HG03521 (cell line): ENCODE measurements around the gene AIRE.

ENCODE experiments used
- ATAC-seq: cut with Tn5 transposase; IDR thresholded peaks from one replicate; pipeline ENCODE4 v1.9.1; 2021; ENCODE audit warnings: mild to moderate bottlenecking, moderate library complexity; ENCODE audit not compliant: unreplicated experiment

Gene AIRE

DNA sequence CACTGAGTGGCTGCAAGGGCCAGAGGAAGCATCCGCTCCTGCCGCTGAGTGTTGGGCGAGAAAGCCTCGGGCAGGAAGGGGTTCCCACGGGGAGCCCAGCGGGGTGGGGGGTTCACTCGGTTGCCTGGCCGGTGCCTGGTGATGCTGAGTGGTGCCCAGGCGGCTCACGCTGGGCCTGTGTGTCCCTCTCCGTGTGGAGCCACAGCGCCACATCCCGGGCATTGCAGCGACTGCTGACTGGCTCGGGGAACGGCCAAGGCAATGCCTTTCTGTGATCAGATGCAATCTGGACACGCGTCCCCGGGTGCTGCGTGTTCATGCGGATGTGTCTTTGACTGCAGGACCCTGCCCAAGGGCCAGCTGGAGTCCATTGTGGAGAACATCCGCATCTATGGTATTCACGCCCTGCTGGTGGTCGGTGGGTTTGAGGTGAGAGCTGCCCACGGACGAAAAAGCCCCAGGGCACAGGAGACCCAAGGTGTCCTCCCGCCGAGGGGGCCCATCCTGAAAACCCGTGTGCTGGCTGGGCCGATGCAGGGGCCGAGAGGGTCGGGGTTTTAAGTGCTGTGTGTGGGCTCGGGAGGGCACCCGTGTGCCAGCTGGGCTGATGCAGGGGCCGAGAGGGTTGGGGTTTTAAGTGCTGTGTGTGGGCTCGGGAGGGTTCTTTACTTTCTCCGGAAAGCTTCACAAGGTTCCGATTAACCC, 37.1 kb downstream of the AIRE start:
- no peak for ATAC-seq

DNA sequence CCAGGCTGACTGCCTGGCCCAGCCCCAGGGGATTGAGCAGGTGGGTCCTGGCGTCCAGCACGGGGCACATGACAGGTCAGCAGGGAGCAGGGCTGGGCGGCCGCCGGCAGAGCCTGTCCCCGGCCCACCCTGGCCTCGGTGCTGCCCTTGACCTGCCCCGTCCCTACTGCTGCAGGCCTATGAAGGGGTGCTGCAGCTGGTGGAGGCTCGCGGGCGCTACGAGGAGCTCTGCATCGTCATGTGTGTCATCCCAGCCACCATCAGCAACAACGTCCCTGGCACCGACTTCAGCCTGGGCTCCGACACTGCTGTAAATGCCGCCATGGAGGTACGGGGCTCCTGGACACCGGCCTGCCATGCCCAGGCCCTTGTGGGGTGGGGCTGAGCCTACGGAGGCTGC, 37.9 kb downstream of the AIRE start:
- ATAC-seq = no peak

DNA sequence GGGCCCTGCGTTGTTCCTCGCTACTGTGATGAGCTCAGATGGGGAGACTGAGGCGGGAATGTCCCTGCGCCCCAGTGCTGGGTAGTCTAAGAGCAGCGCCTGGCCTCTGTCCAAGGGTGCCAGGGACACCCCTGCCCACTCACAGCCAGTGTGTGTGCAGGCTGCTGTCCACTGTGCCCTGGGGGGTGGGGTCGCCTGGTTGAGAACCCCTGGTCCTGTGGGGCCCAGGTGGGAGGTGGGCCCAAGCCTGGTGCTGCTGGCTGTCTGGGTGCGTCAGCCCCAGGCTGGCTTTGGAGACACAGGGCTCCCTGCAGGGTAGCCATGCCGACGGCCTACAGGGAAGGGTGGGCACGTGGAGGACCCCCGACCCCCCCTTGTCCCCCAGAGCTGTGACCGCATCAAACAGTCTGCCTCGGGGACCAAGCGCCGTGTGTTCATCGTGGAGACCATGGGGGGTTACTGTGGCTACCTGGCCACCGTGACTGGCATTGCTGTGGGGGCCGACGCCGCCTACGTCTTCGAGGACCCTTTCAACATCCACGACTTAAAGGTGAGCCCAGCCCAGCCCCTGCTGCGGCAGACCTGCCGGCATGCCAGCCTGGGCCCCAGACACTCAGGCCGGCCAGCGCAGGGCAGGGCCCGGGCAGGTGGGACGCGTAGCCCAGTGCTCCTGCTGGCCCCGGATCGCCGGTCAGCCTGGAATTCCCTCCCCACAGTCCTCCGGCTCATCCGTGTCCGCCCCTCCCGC, 38.6 kb downstream of the AIRE start:
- ATAC-seq = no peak

DNA sequence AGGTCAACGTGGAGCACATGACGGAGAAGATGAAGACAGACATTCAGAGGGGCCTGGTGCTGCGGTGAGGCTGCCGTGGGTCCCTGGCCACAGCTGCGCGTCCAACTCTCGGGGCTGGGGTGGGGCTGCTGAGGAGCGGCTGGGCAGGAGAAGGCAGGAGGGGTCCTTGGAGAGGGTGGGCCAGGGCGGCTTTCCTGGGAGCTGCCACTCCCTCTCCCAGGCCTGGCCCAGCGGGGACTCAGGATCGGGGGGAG, 39.1 kb downstream of the AIRE start:
- ATAC-seq = no peak

DNA sequence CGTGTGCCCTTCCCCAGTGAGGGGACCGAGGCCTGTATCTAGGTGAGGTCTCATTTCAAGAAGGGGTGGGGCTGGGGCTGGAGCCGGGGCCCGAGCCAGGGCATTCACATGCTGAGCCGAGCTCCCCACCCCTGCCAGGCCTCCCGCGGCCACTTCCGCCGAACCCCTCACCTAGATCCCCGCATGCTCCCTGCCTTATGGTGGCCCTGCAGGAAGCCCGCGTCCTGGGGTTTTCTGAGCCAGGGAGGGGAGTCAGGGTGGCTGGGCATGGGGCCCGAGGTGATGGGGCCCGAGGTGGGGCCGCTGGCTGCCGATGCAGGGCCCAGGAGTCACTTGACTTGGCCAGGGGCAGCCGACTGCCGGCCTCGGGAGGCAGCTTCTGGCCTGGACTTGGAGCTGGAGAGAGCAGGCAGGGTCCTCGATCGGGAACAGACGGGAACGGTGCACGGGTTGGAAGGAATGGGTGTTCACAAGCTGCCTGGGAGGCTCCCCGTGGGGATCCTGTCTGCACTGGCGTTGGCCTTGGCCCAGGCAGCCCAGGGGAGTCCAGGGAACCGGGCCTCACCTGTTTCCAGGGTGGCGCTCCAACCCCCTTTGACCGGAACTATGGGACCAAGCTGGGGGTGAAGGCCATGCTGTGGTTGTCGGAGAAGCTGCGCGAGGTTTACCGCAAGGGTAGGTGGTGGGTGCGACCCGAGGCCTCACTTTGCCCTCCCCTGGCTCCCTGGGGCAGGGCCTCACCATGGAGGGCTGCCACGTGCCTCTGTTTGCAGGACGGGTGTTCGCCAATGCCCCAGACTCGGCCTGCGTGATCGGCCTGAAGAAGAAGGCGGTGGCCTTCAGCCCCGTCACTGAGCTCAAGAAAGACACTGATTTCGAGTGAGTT, 40.0 kb downstream of the AIRE start:
- ATAC-seq = no peak

DNA sequence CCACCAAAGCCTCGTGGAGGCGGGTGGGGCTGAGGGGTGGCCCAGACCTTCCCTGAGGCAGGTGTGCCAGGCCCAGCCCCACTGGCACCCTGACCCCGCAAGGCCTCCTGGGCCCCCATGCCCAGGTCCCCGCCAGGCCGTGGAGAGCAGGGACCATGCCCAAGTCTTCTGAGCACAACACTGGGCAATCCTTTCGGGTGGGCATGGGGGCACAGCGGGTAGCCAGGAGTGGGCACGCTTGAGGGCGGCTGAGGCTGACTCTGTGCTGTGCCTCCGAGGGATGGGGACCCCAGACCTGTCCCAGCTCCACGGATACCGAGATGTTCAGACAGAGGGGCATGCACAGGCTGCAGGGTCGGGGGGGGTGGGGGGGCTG, 40.6 kb downstream of the AIRE start:
- no peak for ATAC-seq

DNA sequence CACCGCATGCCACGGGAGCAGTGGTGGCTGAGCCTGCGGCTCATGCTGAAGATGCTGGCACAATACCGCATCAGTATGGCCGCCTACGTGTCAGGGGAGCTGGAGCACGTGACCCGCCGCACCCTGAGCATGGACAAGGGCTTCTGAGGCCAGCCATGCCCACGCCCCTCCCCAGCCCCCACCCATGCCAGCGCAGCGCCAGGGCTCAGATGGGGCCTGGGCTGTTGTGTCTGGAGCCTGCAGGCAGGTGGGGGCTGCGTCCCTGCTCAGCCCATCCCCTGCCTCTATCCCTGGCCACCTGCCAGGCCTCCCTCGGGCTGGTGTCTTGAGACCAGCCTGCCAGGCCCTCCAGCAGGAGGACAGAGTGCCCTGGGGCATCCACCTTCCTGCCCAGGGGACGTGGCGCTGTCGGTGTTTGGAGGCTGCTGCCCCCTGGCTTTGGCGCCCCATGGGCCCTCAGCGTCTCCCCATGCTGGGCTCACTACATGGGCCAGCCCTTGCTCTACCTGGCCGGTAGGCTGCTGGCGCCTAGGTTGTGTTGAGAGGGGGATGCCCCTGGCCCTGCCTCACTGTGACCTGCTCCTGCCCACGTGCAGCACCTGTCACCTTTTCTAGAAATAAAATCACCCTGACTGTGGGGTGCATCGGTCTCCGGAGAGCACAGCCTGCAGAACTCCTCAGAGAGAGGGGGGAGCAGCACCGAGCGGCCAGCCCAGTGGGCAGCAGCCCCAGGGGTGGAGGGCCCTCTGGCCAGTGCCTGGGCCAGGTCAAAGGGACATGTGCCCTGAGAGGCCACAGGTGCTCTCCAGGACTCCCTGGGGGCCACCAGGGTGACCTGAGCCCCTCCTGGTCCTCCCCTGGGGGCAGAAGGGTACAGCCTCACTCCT, 41.3 kb downstream of the AIRE start:
- no peak for ATAC-seq

DNA sequence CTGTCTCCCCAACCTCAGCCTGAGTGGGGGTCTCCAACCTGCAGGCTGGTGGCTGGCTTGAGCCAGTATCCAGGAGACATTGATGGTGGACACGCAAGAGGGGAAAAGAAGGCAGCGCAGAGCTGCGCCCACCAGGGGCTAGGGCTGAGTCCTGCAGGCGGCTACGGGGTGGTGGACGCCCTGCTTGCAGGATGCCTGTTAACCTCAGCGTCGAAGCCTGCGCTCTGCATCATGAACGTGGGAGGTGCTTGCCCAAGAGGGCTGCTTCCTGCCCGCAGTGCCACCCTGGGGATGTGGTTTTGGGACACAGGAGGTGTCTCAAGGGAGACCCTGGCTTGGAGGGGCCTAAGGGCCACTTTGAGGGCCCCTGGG, 41.9 kb downstream of the AIRE start:
- no peak for ATAC-seq

DNA sequence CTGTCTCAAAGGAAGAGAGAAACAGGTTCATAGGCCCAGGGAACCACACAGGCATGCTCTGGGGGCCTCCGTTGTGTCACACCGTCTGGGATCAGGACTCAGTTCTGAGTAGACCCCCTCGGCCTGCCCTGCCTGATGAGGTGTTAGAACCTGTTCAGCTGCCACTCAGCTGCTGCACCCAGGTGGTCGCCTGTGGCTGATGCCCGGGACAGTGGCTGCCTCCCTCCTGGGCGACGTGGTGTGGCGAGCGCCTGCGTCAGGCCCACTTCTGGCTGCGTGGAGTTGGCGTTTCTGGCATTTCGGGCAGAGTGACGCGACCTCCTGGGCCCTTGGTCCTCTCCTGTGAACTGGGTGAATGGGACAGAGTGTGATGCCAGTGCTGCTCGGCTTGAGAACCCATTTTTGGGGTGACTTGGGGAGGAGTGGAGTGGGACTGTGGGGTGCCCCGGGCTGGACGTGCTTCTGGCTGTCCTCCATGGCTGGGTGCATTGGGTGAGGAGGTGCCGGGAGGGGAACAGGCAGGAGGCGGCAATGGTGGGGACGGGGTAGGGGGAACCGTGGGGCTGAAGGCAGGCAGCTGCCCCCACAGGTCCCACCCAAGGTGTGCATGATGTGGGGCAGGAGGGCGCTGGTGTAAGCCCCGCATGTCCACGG, 42.7 kb downstream of the AIRE start:
- ATAC-seq = no peak

DNA sequence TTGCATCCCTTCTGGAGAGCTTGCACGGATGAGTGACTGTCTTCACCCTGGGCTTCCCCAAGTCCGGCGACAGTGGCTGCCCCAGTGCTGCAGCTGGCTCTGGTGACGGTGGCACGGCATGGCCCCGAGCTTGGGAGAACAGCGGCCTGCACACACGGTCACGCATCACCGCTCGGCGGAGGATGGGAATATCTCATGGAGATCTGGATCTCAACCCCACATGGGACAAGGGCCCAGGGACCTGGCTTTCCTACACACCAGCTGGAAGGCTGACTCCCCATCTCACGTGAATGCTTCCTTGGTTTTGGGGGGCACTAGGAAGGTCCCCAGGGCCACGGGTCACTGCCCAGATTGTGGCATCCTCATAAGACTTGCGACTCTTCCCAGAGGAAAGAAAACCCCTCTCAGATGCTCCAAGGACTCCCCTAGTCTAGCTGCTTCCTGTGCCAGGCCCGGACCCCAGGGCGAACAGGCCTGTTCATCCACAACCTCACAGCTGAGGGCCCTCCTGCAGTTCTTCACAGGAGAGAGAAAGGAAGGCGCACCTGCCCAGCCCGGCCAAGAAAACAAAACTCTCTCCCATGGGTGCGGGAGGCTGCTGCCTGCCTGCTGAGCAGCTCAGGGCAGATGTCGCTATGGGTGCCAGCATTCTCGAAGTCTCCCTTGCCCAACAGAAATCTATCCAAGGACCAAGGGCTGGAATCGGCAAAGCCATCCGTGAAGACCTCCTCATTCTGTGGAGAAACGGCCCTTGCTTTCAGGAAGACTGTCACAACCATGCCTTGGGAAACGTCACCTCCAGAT, 43.6 kb downstream of the AIRE start:
- no peak for ATAC-seq

DNA sequence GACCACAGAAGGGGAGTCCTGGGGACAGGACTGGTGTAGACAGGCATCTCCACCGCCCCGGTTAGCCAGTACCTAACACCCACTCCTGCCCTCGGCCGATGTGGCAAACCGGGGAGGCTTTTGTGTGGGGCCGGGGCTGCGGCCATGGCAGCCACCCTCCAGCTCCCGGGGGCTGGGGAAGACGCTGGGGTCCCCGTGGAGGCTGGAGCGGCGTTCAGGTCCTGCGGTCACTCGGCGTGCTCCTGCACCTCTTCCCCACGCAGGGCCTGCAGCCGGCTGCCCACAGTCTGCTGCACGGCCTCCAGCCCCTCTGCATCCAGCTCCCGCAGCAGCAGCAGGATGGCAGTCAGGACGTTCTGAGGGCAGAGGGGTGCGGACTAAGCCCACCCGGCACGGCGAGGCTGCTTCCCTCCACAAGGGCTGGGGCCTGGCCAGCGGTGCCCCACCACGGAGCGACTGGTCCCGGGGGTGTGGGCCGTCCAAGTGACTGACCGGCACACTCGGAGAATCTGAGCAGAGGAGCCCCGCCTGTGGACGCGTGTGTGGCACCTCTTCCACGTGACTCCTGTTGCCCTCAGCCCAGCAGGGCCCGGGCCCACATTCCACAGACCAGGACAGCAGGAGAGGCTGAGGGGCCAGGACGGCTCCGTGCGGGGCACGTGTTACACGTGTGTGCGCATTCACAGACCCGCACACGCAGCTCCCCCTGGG, 44.5 kb downstream of the AIRE start:
- ATAC-seq = no peak

DNA sequence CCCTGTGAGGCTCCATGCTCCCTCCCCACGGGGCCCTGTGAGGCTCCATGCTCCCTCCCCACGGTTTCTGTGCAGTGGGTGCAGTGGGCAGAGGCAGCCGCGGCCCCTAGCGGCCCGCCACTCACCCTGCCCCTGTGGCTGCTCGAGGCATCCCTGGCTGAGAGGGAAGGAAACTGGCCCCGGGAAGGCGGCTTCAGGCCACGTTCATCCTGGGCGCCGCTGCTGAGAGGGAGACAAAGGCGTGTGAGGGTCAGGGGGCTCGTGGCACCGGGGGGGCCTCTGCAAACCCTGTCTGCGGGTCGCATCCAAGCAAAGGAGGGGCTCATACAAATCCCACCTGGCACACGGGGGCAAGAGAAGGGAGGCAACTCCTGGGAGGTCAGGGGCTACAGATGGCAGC, 45.0 kb downstream of the AIRE start:
- no peak for ATAC-seq

DNA sequence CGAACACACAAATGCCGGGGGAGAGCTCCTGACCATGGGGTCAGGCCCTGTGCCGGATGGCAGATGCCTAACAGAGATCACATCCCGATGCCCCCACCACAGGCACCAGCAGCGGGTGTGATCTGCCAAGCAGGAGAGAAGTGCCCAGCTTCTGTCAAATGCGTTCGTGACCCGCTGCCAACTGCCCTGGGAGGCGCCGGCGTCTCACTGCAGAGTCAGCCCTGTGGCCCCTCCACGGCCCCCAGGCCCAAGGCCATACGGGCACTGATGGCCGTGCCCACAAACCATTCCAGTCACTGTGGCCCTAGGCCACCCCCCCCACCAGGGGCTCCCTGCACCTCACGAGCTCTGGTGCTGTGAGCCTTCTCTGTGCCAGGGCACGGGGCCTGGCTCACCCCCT, 45.5 kb downstream of the AIRE start:
- ATAC-seq = no peak

DNA sequence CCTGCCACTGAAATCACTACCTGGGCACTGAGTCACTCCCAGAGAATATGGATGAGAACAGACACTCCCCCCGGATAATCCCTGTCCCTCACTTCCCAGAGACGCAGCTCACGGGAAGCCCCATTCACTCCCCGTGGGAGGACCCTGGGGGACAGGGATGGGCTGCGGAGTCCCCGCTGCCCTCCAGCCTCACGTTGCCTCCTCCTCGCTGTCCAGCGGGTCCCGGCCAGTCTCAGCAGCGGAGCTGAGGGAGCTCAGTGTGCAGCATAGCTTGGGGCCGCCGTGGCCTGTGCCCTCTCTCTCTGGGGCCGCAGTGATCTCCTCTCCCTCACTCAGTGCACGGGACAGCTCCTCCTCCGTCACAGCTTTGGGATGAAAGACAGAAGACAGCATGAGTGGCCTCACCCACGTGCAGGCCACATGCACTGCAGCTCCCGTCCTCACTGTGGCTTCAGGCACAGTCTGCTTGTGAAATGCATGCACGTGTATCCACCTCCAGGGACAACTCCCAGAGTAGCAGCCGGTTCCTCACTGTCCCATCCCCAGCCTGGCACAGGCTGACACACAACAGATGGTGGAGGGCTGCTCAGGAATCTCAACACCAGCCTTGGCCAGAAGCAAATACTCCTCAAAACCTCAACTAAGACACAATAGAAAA, 46.1 kb downstream of the AIRE start:
- no peak for ATAC-seq

DNA sequence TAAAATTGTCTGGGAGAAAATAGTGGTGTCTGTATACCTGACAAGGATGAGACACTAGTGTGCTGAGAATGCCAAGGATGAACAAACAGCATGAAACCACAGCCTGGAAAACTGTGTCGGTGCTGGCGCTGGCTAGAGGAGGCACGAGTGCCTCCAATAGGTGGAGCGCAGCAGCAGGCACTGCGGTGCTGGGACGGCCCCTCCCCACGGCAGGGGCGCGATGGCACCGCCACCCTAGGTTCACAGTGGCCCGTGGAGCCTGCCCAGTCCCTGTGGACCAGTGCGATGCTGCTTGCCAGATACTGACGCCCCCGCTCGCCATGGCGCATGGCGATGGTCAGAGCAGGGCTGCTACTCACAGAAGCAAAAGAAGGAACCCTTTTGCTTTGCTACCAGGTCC, 46.7 kb downstream of the AIRE start:
- ATAC-seq = no peak

DNA sequence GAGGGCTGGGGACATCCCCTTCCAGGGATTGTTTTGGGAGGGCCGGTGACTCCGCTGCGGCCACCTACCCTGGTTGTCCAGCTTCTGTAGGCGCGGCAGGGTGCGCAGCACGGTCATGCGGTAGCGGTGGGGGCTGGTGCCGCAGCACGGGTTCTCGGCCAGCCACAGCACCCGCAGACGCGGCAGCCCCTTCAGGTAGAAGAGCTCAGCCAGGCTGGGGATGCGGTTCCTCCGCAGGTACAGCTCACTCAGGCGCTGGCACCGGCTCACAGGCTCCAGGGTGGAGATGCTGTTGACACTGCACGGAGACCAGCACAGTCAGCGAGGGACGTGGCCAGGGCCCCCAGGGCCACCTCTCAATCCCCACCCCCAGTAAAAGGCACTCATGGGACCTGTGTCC, 47.3 kb downstream of the AIRE start:
- no peak for ATAC-seq

DNA sequence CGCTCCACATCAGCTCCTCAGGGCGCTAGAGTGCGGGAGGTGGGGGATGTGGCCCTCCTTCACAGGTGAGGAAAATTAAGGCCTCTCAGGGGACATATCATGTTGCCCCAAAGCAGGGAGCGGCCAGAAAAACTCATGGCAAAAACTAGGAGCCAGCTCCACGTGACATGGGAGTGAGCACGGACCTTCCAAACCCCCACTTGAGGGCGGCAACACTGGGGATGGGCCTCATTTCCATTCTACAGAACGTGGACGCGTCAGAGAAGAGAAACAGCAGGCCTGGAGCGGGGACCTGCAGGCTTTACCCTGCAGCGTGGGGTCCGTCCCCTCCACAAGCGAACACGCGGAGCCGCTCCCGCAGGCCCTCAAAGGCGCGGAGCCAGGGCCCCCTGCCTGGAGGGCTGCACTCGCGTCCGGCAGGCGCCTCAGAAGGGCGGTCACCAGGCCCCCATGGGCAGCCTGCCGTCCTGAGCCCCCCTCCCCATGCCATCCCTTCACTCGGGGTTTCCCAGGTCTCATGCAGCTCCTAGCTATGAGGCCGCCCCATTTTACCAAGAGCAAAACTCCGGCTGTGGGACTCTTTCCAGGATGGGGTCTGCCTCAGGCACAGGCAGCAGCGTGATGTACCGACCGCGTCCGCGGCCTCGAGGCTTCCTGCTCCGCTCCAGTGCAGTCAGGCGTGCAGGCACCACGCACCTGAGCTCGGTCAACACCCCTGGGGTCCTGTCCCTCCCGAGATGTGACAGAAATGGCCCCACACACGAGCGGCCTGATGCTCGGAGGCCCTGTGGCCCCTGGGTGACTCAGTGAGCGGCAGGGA, 48.0 kb downstream of the AIRE start:
- ATAC-seq = no peak
